ENCODE data around the gene PRKCE.

Gene PRKCE

DNA sequence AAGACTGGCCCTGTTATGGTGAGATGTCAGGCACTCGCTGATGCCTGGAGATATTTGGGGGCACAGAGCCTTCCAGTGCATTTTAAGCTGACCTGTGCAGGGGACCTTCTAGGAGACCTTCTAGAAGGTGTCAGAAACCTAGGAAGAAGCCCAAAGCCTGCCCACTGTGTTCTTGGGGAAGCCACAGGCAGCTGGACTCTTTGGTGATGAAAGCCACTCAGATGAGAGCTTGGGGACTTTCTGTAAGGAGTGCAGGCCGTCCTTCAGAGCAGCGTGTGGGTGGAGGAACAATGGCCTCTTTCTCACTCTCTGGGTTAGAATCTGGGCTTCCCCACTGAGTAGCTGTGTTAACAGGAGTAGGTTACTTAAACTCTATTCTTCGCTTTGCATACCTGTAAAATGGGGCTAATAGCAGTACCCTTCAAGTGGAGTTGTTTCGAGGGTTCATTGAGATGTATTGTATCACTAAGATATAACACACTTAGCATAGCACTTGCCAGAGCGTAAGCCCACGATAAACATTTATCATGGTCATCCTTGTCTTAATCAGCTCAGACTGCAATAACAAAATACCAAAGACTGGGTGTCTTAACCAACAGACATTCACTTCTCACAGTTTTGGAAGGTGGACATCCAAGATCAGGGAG is 323.4 kb downstream of the PRKCE start:
- no peak for DNase-seq (ENCODE audit: low read depth)
- TF ChIP-seq CTCF (IDR thresholded peaks at IDR 0.05; ENCODE audit: insufficient read depth, low read depth, low read length, missing control alignments): no peak

DNA sequence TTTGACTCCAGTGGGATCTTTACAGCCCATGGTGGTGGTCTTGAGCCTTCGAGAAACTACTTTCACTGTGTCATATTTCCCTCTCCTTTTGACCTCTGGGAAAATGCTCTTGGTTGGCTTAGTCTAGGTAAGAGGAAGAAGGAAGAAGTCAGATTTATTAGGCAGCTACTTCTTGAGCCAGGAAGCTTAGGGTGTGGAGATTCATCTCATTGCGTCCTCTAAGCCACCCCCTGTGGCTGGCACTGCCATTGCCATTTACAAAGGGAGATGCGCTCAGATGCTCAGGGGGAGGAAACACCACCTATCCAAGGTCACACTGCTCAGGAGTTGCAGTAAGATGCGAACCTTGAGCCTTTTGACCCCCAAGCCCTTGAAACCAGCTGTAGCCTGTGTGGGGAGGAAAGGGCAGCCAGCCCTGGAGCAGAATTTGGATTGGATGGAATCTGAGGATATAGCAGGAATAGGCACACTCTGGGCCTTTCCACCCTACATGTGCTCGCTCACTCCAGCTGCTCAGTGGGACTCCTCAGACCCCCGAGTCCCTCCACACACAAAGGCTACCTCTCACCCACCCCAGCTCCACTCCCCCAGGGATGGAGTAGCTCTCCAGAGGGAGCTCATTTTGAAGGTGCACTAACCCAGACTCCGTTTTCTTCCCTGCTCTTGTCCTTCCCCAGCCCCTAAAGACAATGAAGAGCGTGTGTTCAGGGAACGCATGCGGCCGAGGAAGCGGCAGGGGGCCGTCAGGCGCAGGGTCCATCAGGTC is 324.5 kb downstream of the PRKCE start:
- H3K4me3 ChIP-seq (ENCODE audit: low read length): no peak overlapping the region
- DNase-seq (ENCODE audit: low read depth): no peak
- no peak for TF ChIP-seq CTCF (IDR thresholded peaks at IDR 0.05; ENCODE audit: insufficient read depth, low read depth, low read length, missing control alignments)

More for the DNA sequence above, 323.4 kb downstream of the PRKCE start:
- no peak overlapping the region for H3K4me3 ChIP-seq (ENCODE audit: low read length)

DNA sequence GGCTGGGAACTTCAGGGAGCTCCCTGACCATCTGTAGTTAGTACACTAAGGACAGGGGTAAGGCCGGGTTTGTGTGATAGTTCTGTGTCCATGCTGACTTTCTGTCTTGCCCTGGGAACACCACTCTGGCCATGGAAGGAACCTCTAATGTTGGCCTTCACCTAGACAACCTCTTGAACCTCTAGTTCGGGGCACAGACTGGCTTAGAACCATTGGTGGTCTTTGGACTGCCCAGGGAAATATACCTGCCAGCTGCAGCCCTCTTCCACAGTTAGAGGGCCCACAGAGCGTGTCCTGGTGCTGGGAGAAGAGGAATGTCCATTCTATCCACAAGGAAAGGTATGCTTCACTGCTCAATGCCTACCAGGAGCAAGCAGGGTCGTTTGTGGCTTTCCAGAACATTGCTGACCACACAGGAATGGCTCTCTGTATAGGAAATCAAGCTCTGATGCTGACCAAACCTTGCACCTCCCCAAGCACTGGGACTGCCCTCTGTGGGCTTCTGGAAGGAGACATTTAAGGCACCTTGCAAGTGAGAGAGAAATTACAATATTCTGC is 326.9 kb downstream of the PRKCE start:
- H3K4me3 ChIP-seq (ENCODE audit: low read length): no peak overlapping the region
- no peak for DNase-seq (ENCODE audit: low read depth)
- no peak for TF ChIP-seq CTCF (IDR thresholded peaks at IDR 0.05; ENCODE audit: insufficient read depth, low read depth, low read length, missing control alignments)

- DNase-seq (ENCODE audit: low read depth): no peak
- TF ChIP-seq CTCF (IDR thresholded peaks at IDR 0.05; ENCODE audit: insufficient read depth, low read depth, low read length, missing control alignments): no peak
- no peak overlapping the region for H3K4me3 ChIP-seq (ENCODE audit: low read length)
Measured at GRCh38 chr2:45979065-45979464, 327.6 kb downstream of the PRKCE start.

DNA sequence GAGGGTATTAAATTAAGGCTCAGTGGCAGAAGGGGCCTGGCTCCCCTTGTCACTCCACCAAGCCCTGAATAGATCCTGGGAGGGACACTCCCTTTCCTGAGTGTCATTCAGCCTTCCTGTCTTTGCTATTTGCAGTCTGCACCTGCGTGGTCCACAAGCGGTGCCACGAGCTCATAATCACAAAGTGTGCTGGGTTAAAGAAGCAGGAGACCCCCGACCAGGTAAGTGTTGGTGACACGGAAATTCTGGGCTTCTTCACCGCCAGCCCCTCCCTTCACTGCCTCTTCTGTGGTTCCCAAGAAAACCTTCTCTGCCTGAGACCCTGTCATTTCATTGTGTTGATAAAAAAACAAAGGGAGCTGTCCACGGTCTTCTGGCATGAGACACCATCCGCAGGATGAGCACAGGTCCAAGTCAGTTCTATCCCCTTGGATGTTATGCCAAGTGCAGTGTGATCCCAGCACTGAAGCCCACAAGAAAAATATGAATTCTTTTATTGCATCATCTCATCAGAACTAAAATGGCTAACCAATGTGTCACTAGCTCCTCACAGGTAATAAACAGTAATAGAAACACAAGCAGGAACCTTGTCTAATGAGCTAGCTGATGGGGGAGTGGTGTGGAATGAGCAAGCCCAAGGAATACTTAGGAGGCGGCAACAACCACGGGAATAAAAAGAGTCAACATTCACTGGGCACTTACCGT is 328.8 kb downstream of the PRKCE start:
- no peak for TF ChIP-seq CTCF (IDR thresholded peaks at IDR 0.05; ENCODE audit: insufficient read depth, low read depth, low read length, missing control alignments)
- peak; percentile 35 for DNase-seq (ENCODE audit: low read depth)
- H3K4me3 ChIP-seq (ENCODE audit: low read length): no peak overlapping the region

DNA sequence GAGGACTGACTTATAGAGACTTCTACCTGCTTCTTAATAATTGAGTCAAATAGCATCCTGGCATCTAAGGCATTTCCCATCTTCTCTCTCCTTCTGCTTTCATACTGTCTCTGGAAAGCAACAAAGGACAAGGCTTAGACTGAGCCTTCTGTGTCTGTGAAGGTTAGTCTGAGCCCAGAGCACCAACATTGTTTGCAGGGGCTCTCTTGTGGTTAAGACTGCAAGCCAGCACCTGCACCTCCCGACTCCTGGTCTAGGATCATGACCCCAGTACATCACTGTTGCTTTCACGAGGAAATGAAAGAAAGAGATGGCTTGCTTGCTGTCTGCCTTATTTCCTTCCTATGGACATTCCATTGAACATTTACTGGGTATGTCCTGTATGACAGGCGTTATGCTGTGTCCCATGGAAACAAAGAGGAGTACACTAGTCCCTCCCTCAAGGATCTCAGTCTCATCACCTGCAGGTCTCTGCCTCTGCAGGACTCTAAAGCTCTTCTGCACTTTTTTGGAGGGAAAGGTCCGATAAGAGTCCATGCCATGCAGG is 330.0 kb downstream of the PRKCE start:
- no peak for DNase-seq (ENCODE audit: low read depth)
- no peak for TF ChIP-seq CTCF (IDR thresholded peaks at IDR 0.05; ENCODE audit: insufficient read depth, low read depth, low read length, missing control alignments)
- H3K4me3 ChIP-seq (ENCODE audit: low read length): no peak overlapping the region
